ENCODE results near the gene HHEX. TPM values are rescaled to one million over a fixed set of nuclear protein-coding genes. Genes with fewer than 3 reads are reported as not detected.

Gene HHEX
- total RNA-seq (2012; rRNA removed) (2.3 and 4.4 TPM in 2 replicates), polyA plus RNA-seq (2012; rRNA removed) (6.2 and 7.7 TPM in 2 replicates), Bru-seq, nascent RNA (percentile 72 among the genes with signal in this experiment), BruChase-seq, experiment 1, labeled RNA remaining after a 6-hour chase (percentile 32 among the genes with signal in this experiment), BruChase-seq, experiment 2, labeled RNA remaining after a 2-hour chase (percentile 54 among the genes with signal in this experiment)
- 4.1 and 7.1 TPM in 2 replicates for polyA plus RNA-seq (2012; cell fraction: cytosol; rRNA removed)
- polyA plus RNA-seq (2012; cell fraction: nucleus; rRNA removed; ENCODE audit: low replicate concordance) = 10.6 and 10.9 TPM in 2 replicates
- long read RNA-seq, transcript HHEX-201 (4 exons, 1,727 nt) = major isoform, 32 of 35 reads
- long read RNA-seq, partial matches to known transcripts = 0 of 35 reads
- long read RNA-seq, other reads (novel, unspliced or antisense) = 2 of 35 reads

DNA sequence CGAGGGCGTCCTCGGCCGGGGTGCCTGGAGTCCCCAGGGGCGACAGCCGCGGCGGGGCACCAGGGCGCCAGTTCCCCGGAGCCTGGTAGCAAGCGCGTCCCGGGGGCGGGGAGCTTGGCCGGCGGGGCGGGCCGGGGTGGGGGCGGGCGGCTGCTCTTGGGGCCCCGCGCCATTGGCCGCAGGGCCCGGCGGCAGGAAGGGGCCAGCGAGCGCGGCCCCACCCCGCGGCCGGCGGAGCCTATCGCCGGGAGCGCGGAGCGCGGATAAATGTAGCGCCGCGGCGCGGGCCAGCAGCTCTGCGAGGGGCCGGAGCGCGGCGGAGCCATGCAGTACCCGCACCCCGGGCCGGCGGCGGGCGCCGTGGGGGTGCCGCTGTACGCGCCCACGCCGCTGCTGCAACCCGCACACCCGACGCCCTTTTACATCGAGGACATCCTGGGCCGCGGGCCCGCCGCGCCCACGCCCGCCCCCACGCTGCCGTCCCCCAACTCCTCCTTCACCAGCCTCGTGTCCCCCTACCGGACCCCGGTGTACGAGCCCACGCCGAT lies at the start of gene HHEX:
HHEX (plus strand) TSS at position 293 of the 548 bp plus-strand sequence; CDS start at position 325, 32 bp downstream.
- Histone ChIP-seq H3K27me3 (ENCODE audit: control insufficient read depth, insufficient read depth, low read length) (no peaks in the 10 kb centered on the region), H3K9me3 (ENCODE audit: control insufficient read depth, insufficient read depth, low read length) (peaks cover 10% of the 10 kb centered on the region; the same call in 1 of the 2 replicates), H3K36me3 (ENCODE audit: control insufficient read depth, insufficient read depth, low read length) (peaks cover 9% of the 10 kb centered on the region), H2AFZ (replicated peaks; ENCODE audit: low read length, poor library complexity) (peak within 1 kb of the TSS; percentile 96), H3K9me1 (ENCODE audit: insufficient read depth, low read length) (0 out of 2 replicates have a peak, but pooled peaks cover 5% of the 10 kb centered on the region), H3K56ac (ENCODE audit: extremely low read depth, insufficient read depth, low read length) (peak within 1 kb of the TSS; percentile 51; the same call in 1 of the 2 replicates), H4K20me1 (ENCODE audit: insufficient read depth, low read length) (0 out of 2 replicates have a peak, but pooled peaks cover 3% of the 10 kb centered on the region), H2BK5ac (ENCODE audit: low read depth, low read length, poor library complexity, severe bottlenecking) (peak within 1 kb of the TSS; percentile 63), H4K5ac (ENCODE audit: low read depth, low read length) (peak within 1 kb of the TSS; percentile 42; the same call in 1 of the 2 replicates), H3K14ac (replicated peaks; ENCODE audit: low read depth, low read length) (peak within 1 kb of the TSS; percentile 71), H4K8ac (ENCODE audit: low read depth in 2 of 2, low read length in 2 of 2) (peak within 1 kb of the TSS; percentile 65 to 66; a peak in 2 of 4 replicates), H3K27ac (ENCODE audit: insufficient read depth, low read length) (peak within 1 kb of the TSS; percentile 82), H3K18ac (ENCODE audit: low read depth, low read length) (peak within 1 kb of the TSS; percentile 25; the same call in 1 of the 2 replicates), H3K4me3 (ENCODE audit: insufficient read depth, low read depth, low read length) (peak within 1 kb of the TSS; percentile 95), H3K4me2 (ENCODE audit: low read depth, low read length) (peak within 1 kb of the TSS; percentile 94), H2BK120ac (ENCODE audit: low read depth, low read length) (peak within 1 kb of the TSS; percentile 56), H4K91ac (ENCODE audit: insufficient read depth, low read depth, low read length) (peak within 1 kb of the TSS; percentile 19; the same call in 1 of the 2 replicates), H2AK5ac (ENCODE audit: low read depth, low read length) (peak within 1 kb of the TSS; percentile 63; the same call in 1 of the 2 replicates), H3K9ac (ENCODE audit: low read depth, low read length) (peak within 1 kb of the TSS; percentile 79), H2BK15ac (ENCODE audit: low read depth, low read length) (no peak within 1 kb of the TSS), H3K23ac (ENCODE audit: low read depth, low read length) (peak within 1 kb of the TSS; percentile 91), H3K79me1 (ENCODE audit: low read depth in 1 of 2, low read length in 2 of 2) (peaks cover 20 to 38% of the 10 kb centered on the region in 2 experiments; a peak in 3 of 4 replicates), H3K4me1 (ENCODE audit: control insufficient read depth, insufficient read depth, low read length) (peaks cover 12% of the 10 kb centered on the region), H3K4ac (ENCODE audit: low read depth, low read length) (peak within 1 kb of the TSS; percentile 73), H2BK20ac (ENCODE audit: low read depth, low read length) (no peak within 1 kb of the TSS), H2AK9ac (replicated peaks; ENCODE audit: low read depth, low read length, poor library complexity) (peak within 1 kb of the TSS; percentile 94)
- ChIA-PET CTCF (interaction anchor here (0.6 kb wide), 1 partner anchor 147 kb away, joined by 3 read pairs; no protein-coding TSS in a partner anchor), POLR2A (ENCODE audit: unreplicated experiment) (interaction anchor here (0.6 to 0.8 kb wide), 2 partner anchors 133 to 190 kb away, joined by 4 read pairs; no protein-coding TSS in a partner anchor)
- dilution Hi-C loops (cut with HindIII; ENCODE audit: low sequenced_read_pairs, unreplicated experiment) = no loop called here
- no TSS peak for BruUV-seq (replicated peaks)
- ATAC-seq (ENCODE audit: low read depth) (peak; percentile 94), DNase-seq (peak; percentile 76)
- intact Hi-C loops (cut with micrococcal nuclease) = loop anchor here (2.0 to 5.0 kb wide), 2 partner anchors 133 to 191 kb away; no protein-coding TSS in a partner anchor
- 0% methylated on average over 31 of the region's 79 CpGs; no CpG with 5 or more reads in 1 of the 2 experiments for WGBS, 2 experiments (ENCODE audit: extremely low coverage in 2 of 2, insufficient read length in 1 of 2)
- in situ Hi-C loops (cut with MboI; ENCODE audit: low sequenced_read_pairs) = no loop called here
- TF ChIP-seq RFX5 (IDR thresholded peaks at IDR 0.05; ENCODE audit: low read depth, low read length) (no peak), MAFK (IDR thresholded peaks at IDR 0.05; ENCODE audit: low read depth, low read length) (no peak), POLR2A (IDR thresholded peaks at IDR 0.05; ENCODE audit: low read depth, low read length) (peak; percentile 63), RAD21 (IDR thresholded peaks at IDR 0.05; ENCODE audit: low read length) (no peak), MAZ (IDR thresholded peaks at IDR 0.05; ENCODE audit: borderline replicate concordance, low read depth, low read length) (0 out of 2 replicates have a peak, but pooled peaks have one; percentile 10)
- TF ChIP-seq, protein P1, sequence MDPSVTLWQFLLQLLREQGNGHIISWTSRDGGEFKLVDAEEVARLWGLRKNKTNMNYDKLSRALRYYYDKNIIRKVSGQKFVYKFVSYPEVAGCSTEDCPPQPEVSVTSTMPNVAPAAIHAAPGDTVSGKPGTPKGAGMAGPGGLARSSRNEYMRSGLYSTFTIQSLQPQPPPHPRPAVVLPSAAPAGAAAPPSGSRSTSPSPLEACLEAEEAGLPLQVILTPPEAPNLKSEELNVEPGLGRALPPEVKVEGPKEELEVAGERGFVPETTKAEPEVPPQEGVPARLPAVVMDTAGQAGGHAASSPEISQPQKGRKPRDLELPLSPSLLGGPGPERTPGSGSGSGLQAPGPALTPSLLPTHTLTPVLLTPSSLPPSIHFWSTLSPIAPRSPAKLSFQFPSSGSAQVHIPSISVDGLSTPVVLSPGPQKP (IDR thresholded peaks at IDR 0.05; ENCODE audit: borderline replicate concordance, low read depth, low read length) = no peak
- TF ChIP-seq, protein P2, sequence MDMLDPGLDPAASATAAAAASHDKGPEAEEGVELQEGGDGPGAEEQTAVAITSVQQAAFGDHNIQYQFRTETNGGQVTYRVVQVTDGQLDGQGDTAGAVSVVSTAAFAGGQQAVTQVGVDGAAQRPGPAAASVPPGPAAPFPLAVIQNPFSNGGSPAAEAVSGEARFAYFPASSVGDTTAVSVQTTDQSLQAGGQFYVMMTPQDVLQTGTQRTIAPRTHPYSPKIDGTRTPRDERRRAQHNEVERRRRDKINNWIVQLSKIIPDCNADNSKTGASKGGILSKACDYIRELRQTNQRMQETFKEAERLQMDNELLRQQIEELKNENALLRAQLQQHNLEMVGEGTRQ (IDR thresholded peaks at IDR 0.05; ENCODE audit: low read depth, low read length) = no peak
